ENCODE measurements around the gene SFXN1. TPM values are rescaled to one million over a fixed set of nuclear protein-coding genes. Genes with fewer than 3 reads are reported as not detected.
A peak's percentile ranks its signal among the peaks of the same experiment; 100 is the strongest.

The SFXN1 gene
- total RNA-seq, 5 donors from 2014 or later (not counting 1 experiment from before 2014, with no cell fraction given) = 78.8 to 97.0 (median 84.1) TPM

GRCh38 chr5:175463641-175464040, 14.7 kb upstream of the SFXN1 start:
- 88% methylated on average over 1 of the region's 3 CpGs for WGBS (ENCODE audit: insufficient coverage)
- Mint-ChIP-seq H3K36me3 (no peaks in the 10 kb centered on the region), H3K27me3 (peaks cover 0 to 8% of the 10 kb centered on the region in 2 donors), H3K4me1 (peaks cover 8 to 11% (median 9%) of the 10 kb centered on the region in 3 donors), H3K9me3 (no peaks in the 10 kb centered on the region), H3K4me3 (no peak overlapping the region), H3K27ac (no peak overlapping the region)
- DNase-seq (no peak), ATAC-seq (replicated peaks in 1 of 4) (no peak)
- ChIA-PET CTCF (interaction anchor here (0.5 to 2.2 kb wide), 6 partner anchors 12 to 640 kb away, joined by 3 to 6 read pairs (median 3); no protein-coding TSS in a partner anchor), POLR2A (no interaction called here)
- Histone ChIP-seq H3K36me3 (ENCODE audit: control insufficient read depth in 2 of 2, extremely low read depth in 1 of 2, insufficient read depth in 1 of 2, low read length in 1 of 2) (no peaks in the 10 kb centered on the region), H3K27ac (ENCODE audit: low read length) (no peak overlapping the region), H3K4me3 (ENCODE audit: control insufficient read depth in 1 of 2, extremely low read depth in 1 of 2, low read length in 1 of 2) (no peak overlapping the region), H3K27me3 (replicated peaks in 1 of 2; ENCODE audit: control insufficient read depth in 2 of 2, extremely low read depth in 1 of 2, insufficient read depth in 2 of 2, low read length in 1 of 2) (peaks cover 2 to 5% of the 10 kb centered on the region in 2 experiments), H3K4me1 (ENCODE audit: control insufficient read depth in 1 of 2, extremely low read depth in 1 of 2, insufficient read depth in 2 of 2, low read length in 2 of 2) (peaks cover 0 to 7% of the 10 kb centered on the region in 2 experiments), H3K9me3 (no peaks in the 10 kb centered on the region)

GRCh38 chr5:175464074-175464941, 14.1 kb upstream of the SFXN1 start:
- no peaks in the 10 kb centered on the region for H3K36me3 ChIP-seq (ENCODE audit: control insufficient read depth in 2 of 2, extremely low read depth in 1 of 2, insufficient read depth in 1 of 2, low read length in 1 of 2)
- Mint-ChIP-seq H3K4me3 (peak overlapping the region in 1 of 3 donors; percentile 4), H3K27ac (peak overlapping the region; percentile 45 to 85), H3K36me3 (no peaks in the 10 kb centered on the region), H3K9me3 (no peaks in the 10 kb centered on the region), H3K4me1 (peaks cover 8 to 11% (median 9%) of the 10 kb centered on the region in 3 donors), H3K27me3 (peaks cover 0 to 6% of the 10 kb centered on the region in 2 donors)
- DNase-seq (peak in 32 of 35 experiments; percentile 32 to 76 (median 56)), ATAC-seq (replicated peaks in 1 of 4) (peak; percentile 97 to 99 (median 98))
- H3K4me3 ChIP-seq (ENCODE audit: control insufficient read depth in 1 of 2, extremely low read depth in 1 of 2, low read length in 1 of 2) = no peak overlapping the region
- peaks cover 0 to 7% of the 10 kb centered on the region in 2 experiments for H3K4me1 ChIP-seq (ENCODE audit: control insufficient read depth in 1 of 2, extremely low read depth in 1 of 2, insufficient read depth in 2 of 2, low read length in 2 of 2)
- ChIA-PET POLR2A (interaction anchor here in 1 of 2 donors (0.7 kb wide), 1 partner anchor 56 kb away, joined by 3 read pairs; no protein-coding TSS in a partner anchor), CTCF (interaction anchor here (0.5 to 2.2 kb wide), 15 partner anchors 11 to 640 kb away, joined by 3 to 12 read pairs (median 3); partner anchors contain the start of gene SFXN1 (in 1 of the 2))
- no peak overlapping the region for H3K27ac ChIP-seq (ENCODE audit: low read length)
- no peaks in the 10 kb centered on the region for H3K27me3 ChIP-seq (replicated peaks in 1 of 2; ENCODE audit: control insufficient read depth in 2 of 2, extremely low read depth in 1 of 2, insufficient read depth in 2 of 2, low read length in 1 of 2)
- 67% methylated on average over 6 of the region's 11 CpGs for WGBS (ENCODE audit: insufficient coverage)
- H3K9me3 ChIP-seq = no peaks in the 10 kb centered on the region

- WGBS (ENCODE audit: insufficient coverage) = no CpG with 5 or more reads among the region's 3 CpGs
- POLR2A ChIA-PET = interaction anchor here in 1 of 2 donors (0.7 kb wide), 1 partner anchor 55 kb away, joined by 3 read pairs; no protein-coding TSS in a partner anchor
- Mint-ChIP-seq H3K9me3 (no peaks in the 10 kb centered on the region), H3K4me1 (peaks cover 8 to 11% (median 9%) of the 10 kb centered on the region in 3 donors), H3K4me3 (peak overlapping the region in 1 of 3 donors; percentile 4), H3K36me3 (no peaks in the 10 kb centered on the region), H3K27me3 (peaks cover 0 to 6% of the 10 kb centered on the region in 2 donors), H3K27ac (peak overlapping the region; percentile 45 to 85)
- Histone ChIP-seq H3K4me3 (ENCODE audit: control insufficient read depth in 1 of 2, extremely low read depth in 1 of 2, low read length in 1 of 2) (no peak overlapping the region), H3K36me3 (ENCODE audit: control insufficient read depth in 2 of 2, extremely low read depth in 1 of 2, insufficient read depth in 1 of 2, low read length in 1 of 2) (no peaks in the 10 kb centered on the region), H3K4me1 (ENCODE audit: control insufficient read depth in 1 of 2, extremely low read depth in 1 of 2, insufficient read depth in 2 of 2, low read length in 2 of 2) (peaks cover 0 to 7% of the 10 kb centered on the region in 2 experiments), H3K27ac (ENCODE audit: low read length) (no peak overlapping the region), H3K27me3 (replicated peaks in 1 of 2; ENCODE audit: control insufficient read depth in 2 of 2, extremely low read depth in 1 of 2, insufficient read depth in 2 of 2, low read length in 1 of 2) (no peaks in the 10 kb centered on the region), H3K9me3 (no peaks in the 10 kb centered on the region)
- DNase-seq (no peak), ATAC-seq (replicated peaks in 1 of 4) (peak in 3 of 4 experiments; percentile 21 to 38 (median 31))
- CTCF ChIA-PET = interaction anchor here (0.6 to 2.2 kb wide), 13 partner anchors 11 to 69 kb away, joined by 3 to 12 read pairs (median 4); partner anchors contain the start of gene SFXN1 (in 1 of the 2)
These were observed 13.5 kb upstream of the SFXN1 start for GRCh38 chr5:175464942-175465233.

GRCh38 chr5:175465282-175465681, 13.1 kb upstream of the SFXN1 start:
- 43% methylated on average over 1 of the region's 3 CpGs for WGBS (ENCODE audit: insufficient coverage)
- Histone ChIP-seq H3K4me1 (ENCODE audit: control insufficient read depth in 1 of 2, extremely low read depth in 1 of 2, insufficient read depth in 2 of 2, low read length in 2 of 2) (peaks cover 0 to 7% of the 10 kb centered on the region in 2 experiments), H3K4me3 (ENCODE audit: control insufficient read depth in 1 of 2, extremely low read depth in 1 of 2, low read length in 1 of 2) (no peak overlapping the region), H3K9me3 (no peaks in the 10 kb centered on the region), H3K36me3 (ENCODE audit: control insufficient read depth in 2 of 2, extremely low read depth in 1 of 2, insufficient read depth in 1 of 2, low read length in 1 of 2) (no peaks in the 10 kb centered on the region), H3K27ac (ENCODE audit: low read length) (no peak overlapping the region), H3K27me3 (replicated peaks in 1 of 2; ENCODE audit: control insufficient read depth in 2 of 2, extremely low read depth in 1 of 2, insufficient read depth in 2 of 2, low read length in 1 of 2) (no peaks in the 10 kb centered on the region)
- H3K36me3 Mint-ChIP-seq = no peaks in the 10 kb centered on the region
- H3K27ac Mint-ChIP-seq = no peak overlapping the region
- ATAC-seq (replicated peaks in 1 of 4) (no peak), DNase-seq (no peak)
- H3K27me3 Mint-ChIP-seq = peaks cover 0 to 6% of the 10 kb centered on the region in 2 donors
- no peaks in the 10 kb centered on the region for H3K9me3 Mint-ChIP-seq
- ChIA-PET POLR2A (no interaction called here), CTCF (interaction anchor here (0.6 to 2.2 kb wide), 12 partner anchors 10 to 1048 kb away, joined by 3 to 12 read pairs (median 4); partner anchors contain the start of gene SFXN1 (in 1 of the 2))
- no peak overlapping the region for H3K4me3 Mint-ChIP-seq
- peaks cover 8 to 11% (median 9%) of the 10 kb centered on the region in 3 donors for H3K4me1 Mint-ChIP-seq

- Histone ChIP-seq H3K27ac (ENCODE audit: low read length) (no peak overlapping the region), H3K9me3 (no peaks in the 10 kb centered on the region), H3K4me1 (ENCODE audit: control insufficient read depth in 1 of 2, extremely low read depth in 1 of 2, insufficient read depth in 2 of 2, low read length in 2 of 2) (peaks cover 0 to 7% of the 10 kb centered on the region in 2 experiments), H3K36me3 (ENCODE audit: control insufficient read depth in 2 of 2, extremely low read depth in 1 of 2, insufficient read depth in 1 of 2, low read length in 1 of 2) (no peaks in the 10 kb centered on the region), H3K4me3 (ENCODE audit: control insufficient read depth in 1 of 2, extremely low read depth in 1 of 2, low read length in 1 of 2) (no peak overlapping the region), H3K27me3 (replicated peaks in 1 of 2; ENCODE audit: control insufficient read depth in 2 of 2, extremely low read depth in 1 of 2, insufficient read depth in 2 of 2, low read length in 1 of 2) (no peaks in the 10 kb centered on the region)
- POLR2A ChIA-PET = no interaction called here
- DNase-seq = no peak
- WGBS (ENCODE audit: insufficient coverage) = 57% methylated on average over 1 of the region's 5 CpGs
- no peak overlapping the region for H3K27ac Mint-ChIP-seq
- CTCF ChIA-PET = interaction anchor here in 1 of 2 donors (0.9 kb wide), 1 partner anchor 13 kb away, joined by 3 read pairs; no protein-coding TSS in a partner anchor
- H3K4me1 Mint-ChIP-seq = peaks cover 9 to 17% (median 12%) of the 10 kb centered on the region in 3 donors
- no peak for ATAC-seq (replicated peaks in 1 of 4)
- no peaks in the 10 kb centered on the region for H3K9me3 Mint-ChIP-seq
- H3K27me3 Mint-ChIP-seq = peaks cover 0 to 2% of the 10 kb centered on the region in 2 donors
- H3K36me3 Mint-ChIP-seq = no peaks in the 10 kb centered on the region
- H3K4me3 Mint-ChIP-seq = no peak overlapping the region
These were observed 11.6 kb upstream of the SFXN1 start for GRCh38 chr5:175466700-175467318.

Measured in T-cell (primary cell).